ENCODE data around the gene ZNF655.

DNA sequence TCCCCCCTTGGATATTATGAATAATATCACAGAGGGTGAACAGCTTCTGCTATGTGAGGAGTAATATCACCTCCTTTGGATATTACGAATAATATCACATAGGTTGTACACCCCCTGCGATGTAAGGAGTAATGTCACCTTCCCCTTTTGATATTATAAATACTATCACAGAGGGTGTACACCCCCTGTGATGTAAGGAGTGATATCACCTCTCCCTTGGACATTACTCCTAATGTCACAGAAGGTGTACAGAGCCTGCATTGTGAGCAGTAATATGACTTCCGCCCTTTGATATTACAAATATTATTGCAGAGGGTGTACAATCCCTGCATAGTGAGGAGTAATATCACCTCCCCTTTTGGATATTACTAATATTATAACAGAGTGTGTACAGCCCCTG is 30.4 kb downstream of the ZNF655 start:
- TF ChIP-seq CTCF (IDR thresholded peaks at IDR 0.05; ENCODE audit: borderline replicate concordance, extremely low read depth, low read length, poor library complexity, severe bottlenecking) (no peak), EZH2 (IDR thresholded peaks at IDR 0.05; ENCODE audit: borderline replicate concordance, low read depth, low read length, severe bottlenecking) (no peak)

Data from DND-41 (cell line).